Measurements from ENCODE around the gene ZNF385B.

GRCh38 chr2:179768765-179769164 lies 92.6 kb downstream of the ZNF385B start:
- no peak for TF ChIP-seq CTCF (IDR thresholded peaks at IDR 0.05; ENCODE audit: low read length)
- no peak for TF ChIP-seq EZH2 (IDR thresholded peaks at IDR 0.05; ENCODE audit: borderline replicate concordance, low read length)

Measured in OCI-LY1 (cell line).